Fibroblast of mammary gland (primary cell): Measurements from ENCODE around the gene SPRED3.

ENCODE experiments used
- DNase-seq: peaks from one replicate; pipeline ENCODE4 v3.0.0-alpha.2; 2010; ENCODE audit warnings: low read depth
- H3K4me3 ChIP-seq: 2 replicates; pipeline ENCODE4 v1.5.1; 2011; ENCODE audit warnings: low read depth, mild to moderate bottlenecking, low read length, moderate library complexity; ENCODE audit not compliant: control insufficient read depth
- CTCF ChIP-seq: conservative IDR thresholded peaks from 2 replicates; pipeline ENCODE4 v1.5.1; 2011; ENCODE audit warnings: low read depth, low read length, inconsistent platforms; ENCODE audit not compliant: control insufficient read depth, insufficient read depth

The SPRED3 gene

GRCh38 chr19:38429055-38429810 is 40.7 kb downstream of the SPRED3 start:
- no peak overlapping the region for H3K4me3 ChIP-seq
- TF ChIP-seq CTCF, result no peak
- DNase-seq, result no peak

- TF ChIP-seq CTCF, result no peak
- DNase-seq, result no peak
Observed at GRCh38 chr19:38429811-38430156, 41.3 kb downstream of the SPRED3 start.

GRCh38 chr19:38430931-38431330 is 42.4 kb downstream of the SPRED3 start:
- H3K4me3 ChIP-seq, result no peak overlapping the region
- no peak for TF ChIP-seq CTCF
- DNase-seq, result no peak

More at GRCh38 chr19:38429811-38430156, 41.3 kb downstream of the SPRED3 start:
- H3K4me3 ChIP-seq, result no peak overlapping the region

GRCh38 chr19:38433268-38433733 is 44.8 kb downstream of the SPRED3 start, which contains the start of gene RYR1:
Gene RYR1, plus strand, starts transcription at chr19:38433691. Its CDS starts 139 bp downstream, at chr19:38433830.
- no peak within 1 kb of the TSS for H3K4me3 ChIP-seq
- TF ChIP-seq CTCF, result no peak
- peak; percentile 9 for DNase-seq

- no peak for DNase-seq
- H3K4me3 ChIP-seq, result no peak overlapping the region
- no peak for TF ChIP-seq CTCF
Observed at GRCh38 chr19:38434549-38435051, 46.1 kb downstream of the SPRED3 start.

- H3K4me3 ChIP-seq, result no peak overlapping the region
- TF ChIP-seq CTCF, result no peak
- no peak for DNase-seq
Observed at GRCh38 chr19:38437295-38437694, 48.8 kb downstream of the SPRED3 start.

- H3K4me3 ChIP-seq, result no peak overlapping the region
- TF ChIP-seq CTCF, result no peak
Observed at GRCh38 chr19:38437917-38438316, 49.4 kb downstream of the SPRED3 start.

More at GRCh38 chr19:38437917-38438316, 49.4 kb downstream of the SPRED3 start:
- DNase-seq, result no peak
